ENCODE measurements around the gene NADK2. TPM values are rescaled to one million over a fixed set of nuclear protein-coding genes. Genes with fewer than 3 reads are reported as not detected.

NADK2 gene
- total RNA-seq, 1 donor from 2014 or later = 38.1 TPM

DNA sequence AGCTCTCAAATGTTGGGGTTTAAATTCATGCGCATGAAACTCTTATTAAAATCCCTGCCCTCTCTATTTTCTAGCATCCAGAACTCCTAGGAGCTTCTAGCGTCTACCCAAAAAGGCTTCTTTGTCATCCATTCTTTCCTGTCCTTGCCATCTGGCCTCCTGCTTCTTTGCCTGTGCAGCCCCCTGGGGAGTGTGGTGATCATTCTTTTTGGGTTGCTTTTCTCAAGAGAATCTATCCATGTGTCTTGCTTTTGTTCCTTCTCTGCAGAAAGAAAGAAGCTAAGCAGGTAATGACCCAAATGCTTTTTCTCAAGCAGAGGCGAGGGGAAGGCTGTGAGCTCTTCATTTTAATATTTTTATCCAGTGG, 63.2 kb downstream of the NADK2 start:
- H3K36me3 Mint-ChIP-seq (ENCODE audit: insufficient read depth) = peaks cover 29% of the 10 kb centered on the region
- TF ChIP-seq CTCF (IDR thresholded peaks at IDR 0.05; ENCODE audit: unreplicated experiment) = no peak
- H3K27ac Mint-ChIP-seq = no peak overlapping the region

GRCh38 chr5:36177715-36178523, 63.8 kb downstream of the NADK2 start:
- H3K27ac Mint-ChIP-seq = no peak overlapping the region
- DNase-seq (ENCODE audit: low spot score, unreplicated experiment) = no peak
- H3K36me3 Mint-ChIP-seq (ENCODE audit: insufficient read depth) = peaks cover 29% of the 10 kb centered on the region
- H3K9me3 Mint-ChIP-seq (ENCODE audit: low read depth) = no peaks in the 10 kb centered on the region
- peak; percentile 69 for TF ChIP-seq CTCF (IDR thresholded peaks at IDR 0.05; ENCODE audit: unreplicated experiment)
- peaks cover 18% of the 10 kb centered on the region for H3K4me1 Mint-ChIP-seq (ENCODE audit: low read depth)
- H3K4me3 Mint-ChIP-seq (ENCODE audit: low read depth) = no peak overlapping the region
- H3K27me3 Mint-ChIP-seq = no peaks in the 10 kb centered on the region

More for the DNA sequence above, 63.2 kb downstream of the NADK2 start:
- Mint-ChIP-seq H3K4me1 (ENCODE audit: low read depth) (peaks cover 18% of the 10 kb centered on the region), H3K27me3 (no peaks in the 10 kb centered on the region), H3K4me3 (ENCODE audit: low read depth) (no peak overlapping the region), H3K9me3 (ENCODE audit: low read depth) (no peaks in the 10 kb centered on the region)
- DNase-seq (ENCODE audit: low spot score, unreplicated experiment) = no peak

DNA sequence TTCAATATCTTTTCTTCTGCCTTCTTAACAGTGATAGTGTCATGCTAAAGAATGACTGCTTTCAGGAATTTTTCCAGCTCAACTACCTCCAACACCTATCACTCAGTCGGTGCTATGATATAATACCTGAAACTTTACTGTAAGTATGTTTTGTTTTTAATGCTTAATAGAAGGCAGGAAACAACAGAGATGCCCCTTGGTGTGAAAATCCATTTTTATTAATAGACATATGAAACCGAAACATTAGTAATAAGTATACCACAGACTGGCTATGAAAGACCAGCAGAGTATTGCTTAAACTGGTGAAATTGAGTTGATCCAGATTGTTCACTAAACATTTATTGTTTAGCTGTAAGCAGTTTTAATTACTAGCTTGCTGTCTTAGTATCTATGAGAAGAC, 64.6 kb downstream of the NADK2 start:
- DNase-seq (ENCODE audit: low spot score, unreplicated experiment) = no peak
- Mint-ChIP-seq H3K27ac (no peak overlapping the region), H3K36me3 (ENCODE audit: insufficient read depth) (peaks cover 22% of the 10 kb centered on the region), H3K9me3 (ENCODE audit: low read depth) (no peaks in the 10 kb centered on the region), H3K27me3 (no peaks in the 10 kb centered on the region), H3K4me3 (ENCODE audit: low read depth) (no peak overlapping the region), H3K4me1 (ENCODE audit: low read depth) (peaks cover 18% of the 10 kb centered on the region)
- TF ChIP-seq CTCF (IDR thresholded peaks at IDR 0.05; ENCODE audit: unreplicated experiment) = no peak

- Mint-ChIP-seq H3K4me1 (ENCODE audit: low read depth) (peaks cover 5% of the 10 kb centered on the region), H3K27ac (peak overlapping the region; percentile 15), H3K4me3 (ENCODE audit: low read depth) (no peak overlapping the region), H3K9me3 (ENCODE audit: low read depth) (no peaks in the 10 kb centered on the region), H3K27me3 (no peaks in the 10 kb centered on the region), H3K36me3 (ENCODE audit: insufficient read depth) (peaks cover 14% of the 10 kb centered on the region)
- no peak for TF ChIP-seq CTCF (IDR thresholded peaks at IDR 0.05; ENCODE audit: unreplicated experiment)
- DNase-seq (ENCODE audit: low spot score, unreplicated experiment) = no peak
These were observed 66.7 kb downstream of the NADK2 start for GRCh38 chr5:36175043-36175442.

GRCh38 chr5:36174119-36174518, 67.6 kb downstream of the NADK2 start:
- Mint-ChIP-seq H3K4me1 (ENCODE audit: low read depth) (no peaks in the 10 kb centered on the region), H3K9me3 (ENCODE audit: low read depth) (no peaks in the 10 kb centered on the region), H3K4me3 (ENCODE audit: low read depth) (no peak overlapping the region), H3K27ac (no peak overlapping the region), H3K27me3 (no peaks in the 10 kb centered on the region), H3K36me3 (ENCODE audit: insufficient read depth) (peaks cover 12% of the 10 kb centered on the region)
- TF ChIP-seq CTCF (IDR thresholded peaks at IDR 0.05; ENCODE audit: unreplicated experiment) = no peak
- DNase-seq (ENCODE audit: low spot score, unreplicated experiment) = no peak
